Gastroesophageal sphincter (tissue), 4 donors: ENCODE measurements around the gene ARHGAP26. TPM values are rescaled to one million over a fixed set of nuclear protein-coding genes. Genes with fewer than 3 reads are reported as not detected.
A peak's percentile ranks its signal among the peaks of the same experiment; 100 is the strongest.

Source experiments
- ATAC-seq: fragments of 150-250 bp; one replicate; pipeline ENCODE4 v1.9.1; 2016; ENCODE audit warnings: mild to moderate bottlenecking, moderate library complexity
- H3K27ac ChIP-seq, 4 donors: fragments of 200-600 bp; sonication (generic) in 3 of 4; 1 replicate in 3 of 4; 2 replicates in 1 of 4; pipeline ENCODE4 v1.5.1; 2016 to 2019
- H3K27me3 ChIP-seq: fragments of 200-600 bp; sonication (generic); one replicate; pipeline ENCODE4 v1.5.1; 2019
- H3K36me3 ChIP-seq, 2 donors: fragments of 200-600 bp; sonication (generic); one replicate each; pipeline ENCODE4 v1.5.1; 2019; ENCODE audit warnings: control low read depth in 1 of 2
- H3K4me1 ChIP-seq, 3 donors: fragments of 200-600 bp; sonication (generic); 1 replicate in 2 of 3; 2 replicates in 1 of 3; pipeline ENCODE4 v1.5.1; 2016 to 2019; ENCODE audit warnings: control low read depth in 2 of 3
- H3K4me3 ChIP-seq, 2 donors: fragments of 200-600 bp; sonication (generic); one replicate each; pipeline ENCODE4 v1.5.1; 2019; ENCODE audit warnings: mild to moderate bottlenecking in 1 of 2, moderate library complexity in 1 of 2
- H3K9me3 ChIP-seq, 3 donors: fragments of 200-600 bp; sonication (generic); one replicate each; pipeline ENCODE4 v1.5.1; 2017 to 2019; ENCODE audit warnings: control low read depth in 2 of 3
- CTCF ChIP-seq, 4 experiments: fragments of 200-600 bp in 2 of 4; fragments of 450-650 bp in 2 of 4; sonication (generic) in 1 of 4; IDR thresholded peaks; one replicate each; pipeline ENCODE4 v1.5.1; 2017 to 2019; ENCODE audit warnings: antibody characterized with exemption in 4 of 4, mild to moderate bottlenecking in 2 of 4, moderate library complexity in 2 of 4
- EP300 ChIP-seq: sonication (generic); formaldehyde crosslinking; IDR thresholded peaks from one replicate; pipeline ENCODE4 v1.6.1; 2017; ENCODE audit warnings: antibody characterized with exemption, mild to moderate bottlenecking
- POLR2A ChIP-seq, 2 donors: fragments of 450-650 bp; IDR thresholded peaks; one replicate each; pipeline ENCODE4 v1.6.1; 2017; ENCODE audit warnings: antibody characterized with exemption in 2 of 2, mild to moderate bottlenecking in 2 of 2, moderate library complexity in 1 of 2
- POLR2AphosphoS5 ChIP-seq: sonication (generic); formaldehyde crosslinking; IDR thresholded peaks from one replicate; pipeline ENCODE4 v1.6.1; 2017; ENCODE audit warnings: antibody characterized with exemption
- WGBS, 2 donors: methylation state at CpG; one replicate each; pipeline ENCODE4 v1.1.5; 2018; ENCODE audit warnings: low coverage in 1 of 2; 5-methylcytosine and 5-hydroxymethylcytosine counted together
- total RNA-seq, 4 donors: library from RNA; depleted of rRNA; stranded (reverse); fragments of >200 nt; gene quantifications; one replicate each; pipeline ENCODE4 v1.1.0, GENCODE V29; 2016

The ARHGAP26 gene
- total RNA-seq, 4 donors from 2014 or later, result 15.2 to 41.7 (median 31.7) TPM

DNA sequence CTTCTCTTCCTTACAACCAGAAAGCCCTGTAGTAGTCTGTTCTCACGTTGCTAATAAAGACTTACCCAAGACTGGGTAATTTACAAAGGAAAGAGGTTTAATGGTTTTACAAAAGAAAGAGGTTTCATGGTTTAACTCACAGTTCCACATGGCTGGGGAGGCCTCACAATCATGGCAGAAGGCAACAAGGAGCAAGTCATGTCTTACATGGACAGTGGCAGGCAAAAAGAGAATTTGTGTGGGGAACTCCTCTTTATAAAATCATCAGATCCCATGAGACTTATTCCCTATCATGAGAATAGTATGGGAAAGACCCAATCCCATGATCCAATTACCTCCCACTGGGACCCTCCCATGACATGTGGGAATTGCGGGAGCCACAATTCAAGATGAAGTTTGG is 468.4 kb downstream of the ARHGAP26 start:
- TF ChIP-seq POLR2AphosphoS5 (no peak), CTCF (IDR thresholded peaks at IDR 0.05) (no peak), POLR2A (IDR thresholded peaks at IDR 0.05) (no peak), EP300 (no peak)
- Histone ChIP-seq H3K27ac (no peak overlapping the region), H3K4me3 (no peak overlapping the region), H3K27me3 (no peaks in the 10 kb centered on the region), H3K36me3 (no peaks in the 10 kb centered on the region), H3K9me3 (no peaks in the 10 kb centered on the region), H3K4me1 (peaks cover 0 to 11% (median 3%) of the 10 kb centered on the region in 3 donors)
- 90 to 100% methylated on average over 1 of the region's 2 CpGs for WGBS, 2 donors
- ATAC-seq, result no peak

DNA sequence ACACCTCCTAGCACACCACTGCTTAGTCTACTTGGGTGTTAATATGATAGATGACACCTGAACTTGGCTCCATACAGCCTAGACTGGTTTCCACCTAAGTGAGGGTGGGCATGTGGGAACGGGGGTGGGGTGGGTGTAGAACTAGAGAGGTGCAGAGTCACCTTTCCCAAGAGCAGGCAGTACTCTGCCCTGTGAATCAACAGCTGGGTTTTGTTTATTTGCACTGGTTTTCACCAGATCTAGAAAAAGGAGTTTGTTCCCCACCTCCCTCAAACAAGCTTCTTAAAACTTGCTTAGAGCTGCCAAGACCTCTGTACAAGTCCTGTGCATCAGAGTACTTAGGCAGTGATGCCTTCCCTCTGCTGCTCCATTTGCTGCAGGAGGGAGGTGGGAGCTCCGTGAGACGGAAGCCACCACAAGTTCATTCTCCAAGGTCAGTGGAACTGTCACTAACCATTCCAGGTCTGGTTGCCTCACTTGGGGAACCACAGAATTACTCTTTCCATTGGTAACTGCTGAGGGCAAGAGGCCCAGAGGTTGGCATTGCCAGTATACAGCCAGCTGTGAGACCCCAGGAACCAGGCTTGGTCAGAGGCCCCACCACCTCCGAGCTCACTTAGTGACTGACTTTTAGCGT is 469.8 kb downstream of the ARHGAP26 start:
- no peaks in the 10 kb centered on the region for H3K36me3 ChIP-seq
- TF ChIP-seq EP300 (no peak), POLR2AphosphoS5 (no peak), CTCF (IDR thresholded peaks at IDR 0.05) (no peak), POLR2A (IDR thresholded peaks at IDR 0.05) (no peak)
- H3K4me1 ChIP-seq, result peaks cover 0 to 22% (median 5%) of the 10 kb centered on the region in 3 donors
- no peak overlapping the region for H3K4me3 ChIP-seq
- WGBS, 2 donors, result 33% methylated on average over 1 of the region's 5 CpGs; no CpG with 5 or more reads in 1 of the 2 donors
- ATAC-seq, result no peak
- H3K27me3 ChIP-seq, result no peaks in the 10 kb centered on the region
- H3K27ac ChIP-seq, result no peak overlapping the region
- H3K9me3 ChIP-seq, result no peaks in the 10 kb centered on the region

GRCh38 chr5:143241892-143242291 is 471.7 kb downstream of the ARHGAP26 start:
- Histone ChIP-seq H3K27ac (no peak overlapping the region), H3K9me3 (no peaks in the 10 kb centered on the region), H3K27me3 (no peaks in the 10 kb centered on the region), H3K4me1 (peaks cover 0 to 22% (median 5%) of the 10 kb centered on the region in 3 donors), H3K36me3 (no peaks in the 10 kb centered on the region), H3K4me3 (no peak overlapping the region)
- TF ChIP-seq EP300 (no peak), POLR2A (IDR thresholded peaks at IDR 0.05) (no peak), POLR2AphosphoS5 (no peak), CTCF (IDR thresholded peaks at IDR 0.05) (no peak)
- ATAC-seq, result no peak
- WGBS, 2 donors, result 24 to 71% methylated on average over 1 of the region's 1 CpG

- Histone ChIP-seq H3K9me3 (no peaks in the 10 kb centered on the region), H3K36me3 (no peaks in the 10 kb centered on the region), H3K4me3 (no peak overlapping the region), H3K4me1 (peaks cover 0 to 22% (median 5%) of the 10 kb centered on the region in 3 donors), H3K27me3 (no peaks in the 10 kb centered on the region), H3K27ac (peak overlapping the region in 3 of 4 donors; percentile 75 to 79 (median 77))
- WGBS, 2 donors, result 90 to 100% methylated on average over 2 to 4 of the region's 6 CpGs
- TF ChIP-seq CTCF (IDR thresholded peaks at IDR 0.05) (no peak), POLR2A (IDR thresholded peaks at IDR 0.05) (no peak), POLR2AphosphoS5 (no peak), EP300 (no peak)
- ATAC-seq, result no peak
Observed at GRCh38 chr5:143243103-143243502, 472.9 kb downstream of the ARHGAP26 start.
